Right atrium auricular region (tissue), 2 donors: ENCODE data around the gene ERG. TPM values are rescaled to one million over a fixed set of nuclear protein-coding genes. Genes with fewer than 3 reads are reported as not detected.

Source experiments
- DNase-seq: peaks from one replicate; pipeline ENCODE4 v3.0.0-alpha.2; 2019; ENCODE audit warnings: low spot score
- H3K27ac ChIP-seq, 2 donors: fragments of 200-600 bp; sonication (generic); 1 replicate in 1 of 2; 2 replicates in 1 of 2; pipeline ENCODE4 v1.5.1; 2016 to 2019
- H3K27me3 ChIP-seq, 2 donors: fragments of 200-600 bp; sonication (generic); one replicate each; pipeline versions ENCODE4 v1.5.1 to v1.6.0; 2017 to 2019
- H3K36me3 ChIP-seq: fragments of 200-600 bp; sonication (generic); one replicate; pipeline ENCODE4 v1.5.1; 2016
- H3K4me1 ChIP-seq, 2 donors: fragments of 200-600 bp; sonication (generic); one replicate each; pipeline versions ENCODE4 v1.5.1 to v1.6.0; 2017 to 2019
- H3K4me3 ChIP-seq, 2 donors: fragments of 200-600 bp; sonication (generic); 1 replicate in 1 of 2; 2 replicates in 1 of 2; pipeline ENCODE4 v1.5.1; 2017 to 2019; ENCODE audit warnings: mild to moderate bottlenecking in 1 of 2, moderate library complexity in 1 of 2
- H3K9me3 ChIP-seq, 2 donors: fragments of 200-600 bp; sonication (generic); one replicate each; pipeline ENCODE4 v1.5.1; 2019
- total RNA-seq, 2 donors: library from RNA; depleted of rRNA; stranded (reverse); fragments of >200 nt; gene quantifications; one replicate each; pipeline ENCODE4 v1.1.0, GENCODE V29; 2016
- TF ChIP-seq, protein P1 (sequence below), 2 donors: fragments of 200-600 bp; sonication (generic); IDR thresholded peaks; one replicate each; pipeline ENCODE4 v1.5.1; 2019; ENCODE audit warnings: antibody characterized with exemption in 2 of 2

The ERG gene, protein sequence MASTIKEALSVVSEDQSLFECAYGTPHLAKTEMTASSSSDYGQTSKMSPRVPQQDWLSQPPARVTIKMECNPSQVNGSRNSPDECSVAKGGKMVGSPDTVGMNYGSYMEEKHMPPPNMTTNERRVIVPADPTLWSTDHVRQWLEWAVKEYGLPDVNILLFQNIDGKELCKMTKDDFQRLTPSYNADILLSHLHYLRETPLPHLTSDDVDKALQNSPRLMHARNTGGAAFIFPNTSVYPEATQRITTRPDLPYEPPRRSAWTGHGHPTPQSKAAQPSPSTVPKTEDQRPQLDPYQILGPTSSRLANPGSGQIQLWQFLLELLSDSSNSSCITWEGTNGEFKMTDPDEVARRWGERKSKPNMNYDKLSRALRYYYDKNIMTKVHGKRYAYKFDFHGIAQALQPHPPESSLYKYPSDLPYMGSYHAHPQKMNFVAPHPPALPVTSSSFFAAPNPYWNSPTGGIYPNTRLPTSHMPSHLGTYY
- 10 to 100 TPM in 1 of 2 donors, 1 to 10 TPM in 1; 6.3 to 13.2 TPM for total RNA-seq

DNA sequence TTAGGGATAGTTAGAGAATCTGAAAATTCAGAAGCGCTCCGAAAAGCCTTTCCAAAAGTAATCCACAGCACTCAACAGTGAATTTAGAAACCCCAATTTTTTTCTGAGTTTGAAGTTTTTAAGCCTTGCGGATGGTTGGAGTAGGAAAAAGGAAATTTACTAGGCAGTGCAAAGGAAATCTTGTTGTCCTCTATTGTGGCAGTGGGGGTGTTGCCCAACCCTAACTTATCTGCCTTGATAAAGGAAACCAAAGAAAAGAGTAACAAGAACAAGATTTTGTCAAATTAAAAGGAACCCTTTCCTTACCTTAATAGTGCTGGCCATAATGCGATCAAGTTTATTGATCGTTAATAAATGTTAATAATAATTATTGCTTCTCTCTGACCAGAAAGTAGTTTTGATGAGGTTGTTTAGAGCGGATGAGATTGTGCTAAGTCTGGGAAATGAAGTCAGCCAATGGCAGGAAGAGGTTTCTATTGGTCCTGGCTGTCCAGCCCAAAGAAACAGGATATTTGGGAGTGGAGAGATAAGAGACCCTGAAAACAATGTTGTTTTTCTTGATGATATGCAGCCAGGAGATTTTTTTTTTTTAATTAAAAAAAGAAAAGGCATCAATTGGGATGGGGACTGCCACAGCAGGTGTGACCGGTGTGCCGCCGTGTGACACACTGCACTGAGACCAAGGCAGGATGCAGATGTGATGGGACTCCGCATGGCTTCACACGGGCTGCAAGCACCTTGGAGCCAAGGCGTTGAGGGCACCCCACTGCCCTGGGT, at the start of gene ERG:
TSS of gene ERG (minus strand) at position 421 of the 777 bp plus-strand sequence. CDS start at position 324, 97 bp downstream.
- Histone ChIP-seq H3K27ac (peak within 1 kb of the TSS; percentile 65 to 69), H3K4me1 (peaks cover 0 to 7% of the 10 kb centered on the region in 2 donors), H3K36me3 (no peaks in the 10 kb centered on the region), H3K27me3 (no peaks in the 10 kb centered on the region), H3K4me3 (peak within 1 kb of the TSS; percentile 27 to 47), H3K9me3 (no peaks in the 10 kb centered on the region)
- DNase-seq = no peak
- TF ChIP-seq, protein P1, sequence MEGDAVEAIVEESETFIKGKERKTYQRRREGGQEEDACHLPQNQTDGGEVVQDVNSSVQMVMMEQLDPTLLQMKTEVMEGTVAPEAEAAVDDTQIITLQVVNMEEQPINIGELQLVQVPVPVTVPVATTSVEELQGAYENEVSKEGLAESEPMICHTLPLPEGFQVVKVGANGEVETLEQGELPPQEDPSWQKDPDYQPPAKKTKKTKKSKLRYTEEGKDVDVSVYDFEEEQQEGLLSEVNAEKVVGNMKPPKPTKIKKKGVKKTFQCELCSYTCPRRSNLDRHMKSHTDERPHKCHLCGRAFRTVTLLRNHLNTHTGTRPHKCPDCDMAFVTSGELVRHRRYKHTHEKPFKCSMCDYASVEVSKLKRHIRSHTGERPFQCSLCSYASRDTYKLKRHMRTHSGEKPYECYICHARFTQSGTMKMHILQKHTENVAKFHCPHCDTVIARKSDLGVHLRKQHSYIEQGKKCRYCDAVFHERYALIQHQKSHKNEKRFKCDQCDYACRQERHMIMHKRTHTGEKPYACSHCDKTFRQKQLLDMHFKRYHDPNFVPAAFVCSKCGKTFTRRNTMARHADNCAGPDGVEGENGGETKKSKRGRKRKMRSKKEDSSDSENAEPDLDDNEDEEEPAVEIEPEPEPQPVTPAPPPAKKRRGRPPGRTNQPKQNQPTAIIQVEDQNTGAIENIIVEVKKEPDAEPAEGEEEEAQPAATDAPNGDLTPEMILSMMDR (IDR thresholded peaks at IDR 0.05) = no peak

DNA sequence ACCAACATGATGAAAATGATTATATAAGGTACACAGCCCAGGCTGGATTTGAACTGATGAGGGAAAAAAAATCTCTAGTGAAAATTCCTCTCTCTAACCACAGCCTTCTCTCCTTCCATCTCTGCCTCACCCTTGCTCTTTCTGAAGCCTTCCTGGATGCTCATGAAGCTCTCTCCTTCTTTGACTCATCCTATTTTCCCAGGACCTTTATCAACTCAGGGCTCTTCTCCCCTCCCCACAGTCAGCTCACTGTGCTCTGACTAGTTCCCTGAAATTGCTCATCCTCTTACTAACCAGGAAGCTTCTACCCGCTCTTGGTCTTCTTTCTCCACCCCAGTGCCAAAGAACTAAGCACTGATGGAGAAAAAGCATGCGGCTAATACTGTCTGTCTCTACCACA, 46.4 kb upstream of the ERG start:
- no peaks in the 10 kb centered on the region for H3K27me3 ChIP-seq
- TF ChIP-seq, protein P1 (IDR thresholded peaks at IDR 0.05) = no peak

DNA sequence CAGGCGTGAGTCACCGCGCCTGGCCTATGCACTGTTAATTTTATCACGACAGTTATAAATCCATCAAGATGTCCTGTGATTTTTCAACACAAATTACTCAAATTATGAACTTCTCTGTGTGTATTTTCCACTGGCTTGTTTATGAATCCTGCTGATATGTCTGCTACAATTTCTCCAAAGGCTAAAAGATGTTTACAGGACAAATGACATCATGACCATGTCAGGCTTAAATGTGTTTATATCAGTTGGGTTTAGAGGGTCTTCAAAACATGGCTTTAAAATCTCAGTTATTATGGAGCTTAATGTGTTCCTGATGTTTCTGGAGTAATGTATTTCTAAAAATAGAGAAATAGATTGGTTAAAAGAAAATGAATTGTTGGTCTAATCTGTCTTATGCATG, 44.0 kb upstream of the ERG start:
- no peaks in the 10 kb centered on the region for H3K4me1 ChIP-seq
- no peak overlapping the region for H3K4me3 ChIP-seq
- no peaks in the 10 kb centered on the region for H3K9me3 ChIP-seq
- DNase-seq = no peak
- no peaks in the 10 kb centered on the region for H3K27me3 ChIP-seq
- TF ChIP-seq, protein P1 (IDR thresholded peaks at IDR 0.05) = no peak
- H3K36me3 ChIP-seq = no peaks in the 10 kb centered on the region
- H3K27ac ChIP-seq = no peak overlapping the region

More for the DNA sequence above, 46.4 kb upstream of the ERG start:
- H3K36me3 ChIP-seq = no peaks in the 10 kb centered on the region
- no peaks in the 10 kb centered on the region for H3K9me3 ChIP-seq
- H3K4me3 ChIP-seq = no peak overlapping the region
- no peak overlapping the region for H3K27ac ChIP-seq
- DNase-seq = no peak
- H3K4me1 ChIP-seq = no peaks in the 10 kb centered on the region

DNA sequence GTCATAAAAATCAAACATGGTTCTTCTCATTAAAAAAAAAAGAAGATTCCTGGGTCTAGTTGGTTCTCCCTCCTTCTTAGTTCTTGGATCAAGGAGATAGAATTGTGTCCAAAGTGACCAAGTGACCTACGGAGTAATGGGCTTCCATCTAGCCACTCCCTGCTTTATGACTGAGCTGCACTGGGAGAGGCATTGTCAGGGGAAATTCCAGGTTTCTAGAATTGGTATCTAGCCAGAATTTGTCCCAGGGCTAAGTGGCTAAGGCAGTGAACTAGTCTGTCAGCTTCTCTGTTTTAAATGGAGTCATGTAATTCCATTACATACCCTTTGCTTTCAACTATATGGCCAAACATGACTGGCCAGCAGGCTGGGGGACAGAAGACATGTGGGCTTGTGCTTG, 40.1 kb upstream of the ERG start:
- Histone ChIP-seq H3K4me3 (no peak overlapping the region), H3K27me3 (no peaks in the 10 kb centered on the region), H3K36me3 (no peaks in the 10 kb centered on the region), H3K27ac (no peak overlapping the region), H3K4me1 (no peaks in the 10 kb centered on the region), H3K9me3 (no peaks in the 10 kb centered on the region)
- DNase-seq = no peak
- TF ChIP-seq, protein P1 (IDR thresholded peaks at IDR 0.05) = no peak

DNA sequence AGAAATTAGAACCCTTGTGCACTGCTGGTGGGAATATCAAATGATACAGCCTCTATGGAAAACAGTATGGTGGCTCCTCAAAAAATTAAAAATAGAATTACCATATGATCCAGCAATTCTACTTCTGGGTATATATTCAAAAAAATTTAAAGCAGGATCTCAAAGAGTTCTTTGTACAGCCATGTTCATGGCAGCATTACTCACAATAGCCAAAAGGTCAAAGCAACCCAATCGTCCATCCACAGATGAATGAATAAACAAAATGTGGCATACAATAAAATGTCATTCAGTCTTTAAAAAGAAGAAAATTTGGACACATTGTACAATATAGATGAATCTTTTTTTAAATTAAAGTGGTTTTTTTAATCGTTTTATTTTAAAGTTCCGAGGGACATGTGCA, 36.3 kb upstream of the ERG start:
- no peaks in the 10 kb centered on the region for H3K27me3 ChIP-seq
- H3K4me1 ChIP-seq = no peaks in the 10 kb centered on the region
- H3K27ac ChIP-seq = no peak overlapping the region
- TF ChIP-seq, protein P1 (IDR thresholded peaks at IDR 0.05) = no peak
- H3K9me3 ChIP-seq = no peaks in the 10 kb centered on the region
- DNase-seq = no peak
- no peaks in the 10 kb centered on the region for H3K36me3 ChIP-seq
- H3K4me3 ChIP-seq = no peak overlapping the region
